Nephron (organoid): ENCODE data around the gene IRF2BPL.

Source experiments
- H3K27ac Mint-ChIP-seq, 3 experiments: 2 replicates each; pipeline ENCODE4 v1.8.0; 2020; ENCODE audit warnings: mixed read lengths in 3 of 3, mild to moderate bottlenecking in 2 of 3, moderate library complexity in 1 of 3
- H3K27me3 Mint-ChIP-seq: 2 replicates; pipeline ENCODE4 v1.8.0; 2021; ENCODE audit warnings: low read depth, mild to moderate bottlenecking, moderate library complexity, mixed read lengths
- H3K36me3 Mint-ChIP-seq: 2 replicates; pipeline ENCODE4 v1.8.0; 2020; ENCODE audit warnings: low read depth, mixed read lengths
- H3K4me1 Mint-ChIP-seq: 2 replicates; pipeline ENCODE4 v1.8.0; 2020; ENCODE audit warnings: mixed read lengths
- H3K4me3 Mint-ChIP-seq, 3 experiments: 2 replicates each; pipeline ENCODE4 v1.8.0; 2020; ENCODE audit warnings: mild to moderate bottlenecking in 3 of 3, mixed read lengths in 3 of 3, moderate library complexity in 2 of 3
- H3K9me3 Mint-ChIP-seq: 2 replicates; pipeline ENCODE4 v1.8.0; 2020; ENCODE audit warnings: mixed read lengths
- CTCF ChIP-seq, 3 experiments: fragments of 200-600 bp; sonication (generic); IDR thresholded peaks; one replicate each; pipeline ENCODE4 v1.5.0; 2021; ENCODE audit warnings: antibody characterized with exemption in 3 of 3; ENCODE audit not compliant: unreplicated experiment in 3 of 3

The IRF2BPL gene

GRCh38 chr14:76977793-76978720 lies 50.5 kb downstream of the IRF2BPL start:
- no peak overlapping the region for H3K4me3 Mint-ChIP-seq
- no peaks in the 10 kb centered on the region for H3K36me3 Mint-ChIP-seq
- H3K27me3 Mint-ChIP-seq: no peaks in the 10 kb centered on the region
- no peak for TF ChIP-seq CTCF (IDR thresholded peaks at IDR 0.05; ENCODE audit: unreplicated experiment in 3 of 3)
- H3K9me3 Mint-ChIP-seq: peaks cover 8% of the 10 kb centered on the region
- H3K27ac Mint-ChIP-seq: peak overlapping the region; percentile 49 to 83 (median 61)
- H3K4me1 Mint-ChIP-seq: peaks cover 29% of the 10 kb centered on the region

- TF ChIP-seq CTCF (IDR thresholded peaks at IDR 0.05; ENCODE audit: unreplicated experiment in 3 of 3): no peak
- Mint-ChIP-seq H3K4me1 (peaks cover 35% of the 10 kb centered on the region), H3K27me3 (no peaks in the 10 kb centered on the region), H3K36me3 (no peaks in the 10 kb centered on the region), H3K4me3 (no peak overlapping the region), H3K9me3 (peaks cover 2% of the 10 kb centered on the region), H3K27ac (peak overlapping the region; percentile 90 to 96 (median 94))
Measured at GRCh38 chr14:76976240-76977005, 52.1 kb downstream of the IRF2BPL start.

- peak overlapping the region; percentile 90 to 96 (median 94) for H3K27ac Mint-ChIP-seq
- H3K4me1 Mint-ChIP-seq: peaks cover 36% of the 10 kb centered on the region
- no peaks in the 10 kb centered on the region for H3K36me3 Mint-ChIP-seq
- H3K9me3 Mint-ChIP-seq: no peaks in the 10 kb centered on the region
- peak overlapping the region in 1 of 3 experiments; percentile 39 for H3K4me3 Mint-ChIP-seq
- TF ChIP-seq CTCF (IDR thresholded peaks at IDR 0.05; ENCODE audit: unreplicated experiment in 3 of 3): no peak
- no peaks in the 10 kb centered on the region for H3K27me3 Mint-ChIP-seq
Measured at GRCh38 chr14:76975812-76976211, 52.7 kb downstream of the IRF2BPL start.

GRCh38 chr14:76975051-76975450 lies 53.5 kb downstream of the IRF2BPL start:
- no peaks in the 10 kb centered on the region for H3K9me3 Mint-ChIP-seq
- H3K36me3 Mint-ChIP-seq: no peaks in the 10 kb centered on the region
- peaks cover 36% of the 10 kb centered on the region for H3K4me1 Mint-ChIP-seq
- H3K27ac Mint-ChIP-seq: peak overlapping the region; percentile 90 to 96 (median 94)
- H3K27me3 Mint-ChIP-seq: no peaks in the 10 kb centered on the region
- H3K4me3 Mint-ChIP-seq: peak overlapping the region in 1 of 3 experiments; percentile 39
- no peak for TF ChIP-seq CTCF (IDR thresholded peaks at IDR 0.05; ENCODE audit: unreplicated experiment in 3 of 3)
